C4-2B (cell line): ENCODE measurements around the gene HMGXB4.

Experiments
- CTCF ChIP-seq: fragments of 450-650 bp; conservative IDR thresholded peaks from 2 replicates; pipeline ENCODE4 v1.5.1; 2017; ENCODE audit warnings: mild to moderate bottlenecking
- ZFX ChIP-seq: fragments of 450-650 bp; IDR thresholded peaks from 2 replicates; pipeline ENCODE4 v1.6.1; 2017

GRCh38 chr22:35225010-35225409, 32.3 kb upstream of the HMGXB4 start:
- no peak for TF ChIP-seq CTCF
- TF ChIP-seq ZFX: no peak
